Naive thymus-derived CD8-positive, alpha-beta T cell (primary cell): ENCODE results near the gene SYNGR2. TPM values are rescaled to one million over a fixed set of nuclear protein-coding genes. Genes with fewer than 3 reads are reported as not detected.
A peak's percentile ranks its signal among the peaks of the same experiment; 100 is the strongest.
"Not testable (repeated sequence)": the region's sequence is repeated elsewhere in the genome, so short reads cannot be mapped to it uniquely, and the experiment has no call there.

Experiments
- ATAC-seq, 2 donors: fragments of 150-1000 bp; cut with Tn5 transposase in 1 of 2; sonication (Bioruptor Pico), chemical (Tn5 transposase) in 1 of 2; 1 replicate in 1 of 2; 2 replicates in 1 of 2; pipeline ENCODE4 v1.10.0; 2021; ENCODE audit warnings: mild to moderate bottlenecking in 2 of 2, moderate library complexity in 2 of 2
- POLR2A ChIA-PET: fragments of 350-600 bp; sonication (Branson Sonifier 250); formaldehyde crosslinking; loops from one replicate; lab custom pipeline; 2021; ENCODE audit warnings: antibody characterized with exemption; lab: Charles Lee
- DNase-seq, 10 donors: peaks; one replicate each; pipeline versions ENCODE4 v3.0.0 to v3.0.0-alpha.2; 2020 to 2022
- H3K27ac Mint-ChIP-seq, 10 donors: one replicate each; pipeline ENCODE4 v1.8.0; 2020 to 2022; ENCODE audit warnings: mild to moderate bottlenecking in 10 of 10, mixed read lengths in 10 of 10, moderate library complexity in 4 of 10, inconsistent platforms in 1 of 10
- H3K27me3 Mint-ChIP-seq, 5 donors: one replicate each; pipeline ENCODE4 v1.8.0; 2021 to 2022; ENCODE audit warnings: mixed read lengths in 5 of 5
- H3K36me3 Mint-ChIP-seq, 3 donors: one replicate each; pipeline ENCODE4 v1.8.0; 2020 to 2022; ENCODE audit warnings: mixed read lengths in 3 of 3, mild to moderate bottlenecking in 2 of 3, inconsistent platforms in 1 of 3
- H3K4me1 Mint-ChIP-seq, 4 donors: one replicate each; pipeline ENCODE4 v1.8.0; 2021 to 2022; ENCODE audit warnings: mixed read lengths in 4 of 4
- H3K4me3 Mint-ChIP-seq, 10 donors: one replicate each; pipeline ENCODE4 v1.8.0; 2020 to 2022; ENCODE audit warnings: mild to moderate bottlenecking in 10 of 10, mixed read lengths in 10 of 10, moderate library complexity in 6 of 10, inconsistent platforms in 1 of 10
- H3K9me3 Mint-ChIP-seq, 9 donors: one replicate each; pipeline ENCODE4 v1.8.0; 2020 to 2022; ENCODE audit warnings: mixed read lengths in 9 of 9, mild to moderate bottlenecking in 3 of 9, inconsistent platforms in 1 of 9, moderate library complexity in 1 of 9
- polyA plus RNA-seq, 3 donors: library from polyadenylated mRNA; unstranded; fragments of 300-500 nt; fragmentation: Illumina TruSeq; gene quantifications; one replicate each; pipeline ENCODE4 v1.2.3, GENCODE V29; 2021
- total RNA-seq, 8 experiments: library from RNA in 2 of 8; stranded (reverse) in 2 of 8; gene quantifications; one replicate each; pipeline ENCODE4 v1.2.3 and lab custom pipeline; 2021 to 2026

The SYNGR2 gene
- total and polyA plus RNA-seq, 5 experiments from 2014 or later = 58.1 to 108 (median 88.4) TPM

GRCh38 chr17:78138204-78139060 lies 29.9 kb upstream of the SYNGR2 start:
- Mint-ChIP-seq H3K4me3 (peak overlapping the region in 6 of 10 donors; percentile 18 to 72 (median 58)), H3K9me3 (peaks cover 0 to 2% (median 0%) of the 10 kb centered on the region in 9 donors), H3K27me3 (no peaks in the 10 kb centered on the region), H3K27ac (peak overlapping the region in 9 of 10 donors; percentile 22 to 90 (median 81)), H3K4me1 (peaks cover 47 to 94% (median 86%) of the 10 kb centered on the region in 4 donors), H3K36me3 (peaks cover 9 to 68% (median 25%) of the 10 kb centered on the region in 3 donors)
- ATAC-seq = no peak
- POLR2A ChIA-PET = interaction anchor here (0.6 to 30.2 kb wide), 10 partner anchors 9 to 178 kb away, joined by 3 to 1112 read pairs (median 4); partner anchors contain the start of genes TMC6 and TMC8
- no peak for DNase-seq

GRCh38 chr17:78139861-78140168 lies 28.6 kb upstream of the SYNGR2 start:
- Mint-ChIP-seq H3K4me3 (peak overlapping the region in 9 of 10 donors; percentile 55 to 78 (median 69)), H3K4me1 (peaks cover 42 to 92% (median 86%) of the 10 kb centered on the region in 4 donors), H3K27ac (peak overlapping the region; percentile 79 to 97 (median 93)), H3K36me3 (peaks cover 0 to 54% (median 14%) of the 10 kb centered on the region in 3 donors)
- DNase-seq, H3K9me3 Mint-ChIP-seq, ATAC-seq, H3K27me3 Mint-ChIP-seq: not testable (repeated sequence)
- POLR2A ChIA-PET = interaction anchor here (0.6 to 30.2 kb wide), 10 partner anchors 10 to 182 kb away, joined by 3 to 1112 read pairs (median 7); partner anchors contain the start of genes TMC6, TMC8 and TNRC6C

- ATAC-seq = peak; percentile 81 to 89
- POLR2A ChIA-PET = interaction anchor here (0.6 to 30.2 kb wide), 12 partner anchors 9 to 705 kb away, joined by 3 to 1112 read pairs (median 6); partner anchors contain the start of genes TMC6, TMC8 and TNRC6C
- peaks cover 0 to 49% (median 10%) of the 10 kb centered on the region in 3 donors for H3K36me3 Mint-ChIP-seq
- H3K9me3 Mint-ChIP-seq = peaks cover 0 to 2% (median 0%) of the 10 kb centered on the region in 9 donors
- peak overlapping the region; percentile 79 to 97 (median 93) for H3K27ac Mint-ChIP-seq
- peak overlapping the region; percentile 47 to 78 (median 68) for H3K4me3 Mint-ChIP-seq
- peak; percentile 83 to 97 (median 94) for DNase-seq
- H3K4me1 Mint-ChIP-seq = peaks cover 41 to 88% (median 80%) of the 10 kb centered on the region in 4 donors
- no peaks in the 10 kb centered on the region for H3K27me3 Mint-ChIP-seq
Observed at GRCh38 chr17:78140169-78141051, 28.0 kb upstream of the SYNGR2 start.

GRCh38 chr17:78141437-78142118 lies 26.8 kb upstream of the SYNGR2 start:
- Mint-ChIP-seq H3K36me3 (peaks cover 0 to 38% (median 8%) of the 10 kb centered on the region in 3 donors), H3K27me3 (no peaks in the 10 kb centered on the region), H3K4me1 (peaks cover 34 to 76% (median 72%) of the 10 kb centered on the region in 4 donors), H3K27ac (peak overlapping the region in 9 of 10 donors; percentile 27 to 85 (median 60)), H3K4me3 (peak overlapping the region in 1 of 10 donors; percentile 29), H3K9me3 (peaks cover 0 to 2% (median 0%) of the 10 kb centered on the region in 9 donors)
- DNase-seq (no peak), ATAC-seq (no peak)
- POLR2A ChIA-PET = interaction anchor here (0.8 to 30.2 kb wide), 5 partner anchors 17 to 34 kb away, joined by 4 to 1112 read pairs (median 43); partner anchors contain the start of genes TMC6 and TMC8

GRCh38 chr17:78142119-78142861 lies 26.1 kb upstream of the SYNGR2 start:
- POLR2A ChIA-PET = interaction anchor here (0.8 to 30.2 kb wide), 4 partner anchors 17 to 33 kb away, joined by 4 to 1112 read pairs (median 329); partner anchors contain the start of genes TMC6 and TMC8
- ATAC-seq = no peak
- DNase-seq = peak in 1 of 10 donors; percentile 63
- peak overlapping the region in 1 of 10 donors; percentile 24 for H3K4me3 Mint-ChIP-seq
- H3K36me3 Mint-ChIP-seq = peaks cover 0 to 31% (median 8%) of the 10 kb centered on the region in 3 donors
- peaks cover 31 to 75% (median 66%) of the 10 kb centered on the region in 4 donors for H3K4me1 Mint-ChIP-seq
- H3K27ac Mint-ChIP-seq = peak overlapping the region; percentile 11 to 85 (median 68)
- peaks cover 0 to 2% (median 0%) of the 10 kb centered on the region in 9 donors for H3K9me3 Mint-ChIP-seq
- H3K27me3 Mint-ChIP-seq = no peaks in the 10 kb centered on the region

GRCh38 chr17:78143214-78144146 lies 24.9 kb upstream of the SYNGR2 start:
- no peak for DNase-seq
- H3K4me1 Mint-ChIP-seq = peaks cover 24 to 73% (median 63%) of the 10 kb centered on the region in 4 donors

GRCh38 chr17:78144147-78144719 lies 24.1 kb upstream of the SYNGR2 start:
- POLR2A ChIA-PET = interaction anchor here (1.0 to 30.2 kb wide), 6 partner anchors 8 to 35 kb away, joined by 3 to 1112 read pairs (median 10); partner anchors contain the start of genes TMC6 and TMC8
- peaks cover 0 to 2% (median 0%) of the 10 kb centered on the region in 9 donors for H3K9me3 Mint-ChIP-seq
- H3K4me1 Mint-ChIP-seq = peaks cover 22 to 70% (median 59%) of the 10 kb centered on the region in 4 donors
- no peak for ATAC-seq
- DNase-seq = no peak
- H3K27ac Mint-ChIP-seq = peak overlapping the region in 8 of 10 donors; percentile 3 to 85 (median 70)
- H3K4me3 Mint-ChIP-seq = no peak overlapping the region
- peaks cover 0 to 22% (median 8%) of the 10 kb centered on the region in 3 donors for H3K36me3 Mint-ChIP-seq
- no peaks in the 10 kb centered on the region for H3K27me3 Mint-ChIP-seq

More at GRCh38 chr17:78143214-78144146, 24.9 kb upstream of the SYNGR2 start:
- peaks cover 0 to 2% (median 0%) of the 10 kb centered on the region in 9 donors for H3K9me3 Mint-ChIP-seq
- POLR2A ChIA-PET = interaction anchor here (1.0 to 30.2 kb wide), 7 partner anchors 9 to 34 kb away, joined by 3 to 1112 read pairs (median 8); partner anchors contain the start of genes TMC6 and TMC8
- ATAC-seq = no peak
- H3K36me3 Mint-ChIP-seq = peaks cover 0 to 28% (median 8%) of the 10 kb centered on the region in 3 donors
- H3K4me3 Mint-ChIP-seq = peak overlapping the region in 1 of 10 donors; percentile 12
- no peaks in the 10 kb centered on the region for H3K27me3 Mint-ChIP-seq
- peak overlapping the region; percentile 19 to 88 (median 78) for H3K27ac Mint-ChIP-seq

- ATAC-seq (no peak), DNase-seq (no peak)
- peaks cover 18 to 67% (median 53%) of the 10 kb centered on the region in 4 donors for H3K4me1 Mint-ChIP-seq
- peak overlapping the region in 8 of 10 donors; percentile 15 to 85 (median 70) for H3K27ac Mint-ChIP-seq
- H3K27me3 Mint-ChIP-seq = no peaks in the 10 kb centered on the region
- peaks cover 0 to 2% (median 0%) of the 10 kb centered on the region in 9 donors for H3K9me3 Mint-ChIP-seq
- peaks cover 0 to 18% (median 8%) of the 10 kb centered on the region in 3 donors for H3K36me3 Mint-ChIP-seq
- POLR2A ChIA-PET = interaction anchor here (1.0 to 30.2 kb wide), 5 partner anchors 9 to 36 kb away, joined by 3 to 1112 read pairs (median 11); partner anchors contain the start of genes TMC6 and TMC8
- H3K4me3 Mint-ChIP-seq = no peak overlapping the region
Observed at GRCh38 chr17:78144736-78145641, 23.4 kb upstream of the SYNGR2 start.
